Measurements from ENCODE around the gene AFAP1L1.

DNA sequence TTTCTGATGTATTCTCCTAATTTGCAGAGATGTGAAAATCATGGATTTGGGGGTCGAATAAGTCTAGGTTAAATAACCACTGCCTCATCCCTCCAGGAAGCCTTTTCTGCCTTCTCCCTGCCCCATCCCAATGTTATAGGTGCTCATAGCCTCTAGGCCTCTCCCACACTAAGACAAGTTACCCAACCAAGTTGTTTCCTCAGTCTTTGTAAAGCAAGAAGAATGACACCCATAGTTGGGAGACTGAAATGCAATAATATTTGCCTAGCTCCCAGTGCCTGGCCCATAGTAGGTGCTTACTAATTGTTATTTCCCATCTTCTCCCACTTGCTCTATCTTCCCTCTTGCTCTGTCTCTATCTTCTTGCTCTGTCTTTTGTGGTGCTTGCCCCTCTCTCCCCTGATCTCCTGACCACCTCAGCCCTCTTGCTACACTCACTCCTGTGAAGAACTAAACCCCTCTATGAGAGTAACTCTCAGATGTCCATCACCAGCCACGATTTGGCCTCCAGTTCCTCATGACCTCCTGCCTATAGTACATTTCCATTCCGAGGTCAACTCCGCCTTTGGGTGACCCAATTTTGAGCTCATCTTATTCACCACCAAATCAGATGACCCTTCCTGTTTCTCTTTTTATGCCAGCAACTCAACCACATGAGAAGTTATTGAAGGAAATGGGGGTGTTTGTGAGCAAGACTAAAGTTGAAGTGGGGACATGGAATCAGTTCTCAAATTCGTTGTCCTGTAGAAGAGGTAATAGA lies 7.0 kb downstream of the AFAP1L1 start:
- TF ChIP-seq, protein P1, sequence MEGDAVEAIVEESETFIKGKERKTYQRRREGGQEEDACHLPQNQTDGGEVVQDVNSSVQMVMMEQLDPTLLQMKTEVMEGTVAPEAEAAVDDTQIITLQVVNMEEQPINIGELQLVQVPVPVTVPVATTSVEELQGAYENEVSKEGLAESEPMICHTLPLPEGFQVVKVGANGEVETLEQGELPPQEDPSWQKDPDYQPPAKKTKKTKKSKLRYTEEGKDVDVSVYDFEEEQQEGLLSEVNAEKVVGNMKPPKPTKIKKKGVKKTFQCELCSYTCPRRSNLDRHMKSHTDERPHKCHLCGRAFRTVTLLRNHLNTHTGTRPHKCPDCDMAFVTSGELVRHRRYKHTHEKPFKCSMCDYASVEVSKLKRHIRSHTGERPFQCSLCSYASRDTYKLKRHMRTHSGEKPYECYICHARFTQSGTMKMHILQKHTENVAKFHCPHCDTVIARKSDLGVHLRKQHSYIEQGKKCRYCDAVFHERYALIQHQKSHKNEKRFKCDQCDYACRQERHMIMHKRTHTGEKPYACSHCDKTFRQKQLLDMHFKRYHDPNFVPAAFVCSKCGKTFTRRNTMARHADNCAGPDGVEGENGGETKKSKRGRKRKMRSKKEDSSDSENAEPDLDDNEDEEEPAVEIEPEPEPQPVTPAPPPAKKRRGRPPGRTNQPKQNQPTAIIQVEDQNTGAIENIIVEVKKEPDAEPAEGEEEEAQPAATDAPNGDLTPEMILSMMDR (IDR thresholded peaks at IDR 0.05; ENCODE audit: poor library complexity) = no peak
- TF ChIP-seq EZH2phosphoT487 (IDR thresholded peaks at IDR 0.05; ENCODE audit: low read depth, severe bottlenecking, unreplicated experiment) = no peak
- no peak for TF ChIP-seq EZH2 (IDR thresholded peaks at IDR 0.05; ENCODE audit: borderline replicate concordance)
